NCI-H1417 treated with DMSO at 0.1 percent for 48 hours (cell line): ENCODE results near the gene IRX5.

Source experiments
- DNase-seq: peaks from one replicate; lab custom pipeline; 2025; lab: John Stamatoyannopoulos, UW

IRX5 gene

GRCh38 chr16:54931120-54932014 lies 702 bp downstream of the IRX5 start:
- DNase-seq = no peak

DNA sequence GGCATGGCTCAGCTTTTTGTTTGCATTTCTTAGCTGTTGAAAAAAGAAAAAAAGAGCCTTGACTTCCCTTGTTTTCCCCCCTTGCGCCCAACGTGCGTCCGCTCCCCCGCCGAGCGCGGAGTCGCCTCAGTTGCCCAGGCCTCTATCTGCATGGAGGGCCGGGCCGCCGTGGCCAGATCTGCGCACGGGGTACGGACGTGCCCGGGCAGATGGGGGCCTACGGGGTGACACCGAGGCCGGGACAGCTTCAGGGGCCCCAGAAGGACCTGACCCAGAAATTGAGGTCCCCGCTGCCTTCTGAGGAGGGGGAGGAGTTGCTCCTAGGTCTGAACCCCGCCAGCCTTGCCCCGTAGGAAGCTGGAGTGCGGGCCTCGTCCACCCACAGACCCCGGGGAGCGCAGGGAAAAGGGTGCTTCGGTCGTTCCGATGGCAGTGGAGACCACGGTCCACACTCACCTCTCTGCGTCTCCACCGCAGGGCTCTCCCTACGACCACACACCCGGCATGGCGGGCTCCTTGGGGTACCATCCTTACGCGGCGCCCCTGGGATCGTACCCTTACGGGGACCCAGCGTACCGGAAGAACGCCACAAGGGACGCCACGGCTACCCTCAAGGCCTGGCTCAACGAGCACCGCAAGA lies 1.5 kb downstream of the IRX5 start:
- no peak for DNase-seq

GRCh38 chr16:54932737-54933254 lies 2.1 kb downstream of the IRX5 start:
- no peak for DNase-seq

GRCh38 chr16:54933281-54934011 lies 2.8 kb downstream of the IRX5 start:
- no peak for DNase-seq

- DNase-seq = no peak
Measured at GRCh38 chr16:54934481-54935265, 4.0 kb downstream of the IRX5 start.

GRCh38 chr16:54935266-54935968 lies 4.8 kb downstream of the IRX5 start:
- DNase-seq = no peak

- no peak for DNase-seq
Measured at GRCh38 chr16:54936201-54936978, 5.7 kb downstream of the IRX5 start.

- DNase-seq = no peak
Measured at GRCh38 chr16:54936979-54937670, 6.5 kb downstream of the IRX5 start.

DNA sequence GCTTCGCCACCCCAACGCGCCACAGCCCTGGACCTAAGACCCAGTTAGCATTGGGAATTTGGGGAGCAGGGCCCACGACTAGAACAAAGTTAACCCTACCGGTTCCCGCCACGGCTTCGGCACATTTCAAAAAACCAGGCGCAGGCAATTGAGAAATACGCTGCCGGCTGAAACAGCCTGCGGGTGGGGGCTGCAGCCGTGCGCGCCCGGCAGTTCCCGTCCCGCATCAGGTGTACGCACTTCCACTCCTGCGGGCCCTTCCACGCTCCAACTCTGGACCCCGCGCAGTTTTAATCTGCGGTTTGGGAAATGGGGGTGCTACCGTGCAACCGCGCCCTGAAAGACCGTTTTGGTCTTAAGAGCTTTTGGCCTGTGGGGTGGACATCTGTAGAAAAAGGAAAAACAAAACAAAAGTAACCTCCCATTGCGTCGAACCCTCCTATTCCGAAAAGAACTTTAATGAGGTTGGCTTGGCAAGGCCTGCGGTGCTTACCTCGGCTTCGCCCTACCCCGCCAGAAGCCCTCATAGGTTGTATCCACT lies 7.1 kb downstream of the IRX5 start:
- DNase-seq = no peak

DNA sequence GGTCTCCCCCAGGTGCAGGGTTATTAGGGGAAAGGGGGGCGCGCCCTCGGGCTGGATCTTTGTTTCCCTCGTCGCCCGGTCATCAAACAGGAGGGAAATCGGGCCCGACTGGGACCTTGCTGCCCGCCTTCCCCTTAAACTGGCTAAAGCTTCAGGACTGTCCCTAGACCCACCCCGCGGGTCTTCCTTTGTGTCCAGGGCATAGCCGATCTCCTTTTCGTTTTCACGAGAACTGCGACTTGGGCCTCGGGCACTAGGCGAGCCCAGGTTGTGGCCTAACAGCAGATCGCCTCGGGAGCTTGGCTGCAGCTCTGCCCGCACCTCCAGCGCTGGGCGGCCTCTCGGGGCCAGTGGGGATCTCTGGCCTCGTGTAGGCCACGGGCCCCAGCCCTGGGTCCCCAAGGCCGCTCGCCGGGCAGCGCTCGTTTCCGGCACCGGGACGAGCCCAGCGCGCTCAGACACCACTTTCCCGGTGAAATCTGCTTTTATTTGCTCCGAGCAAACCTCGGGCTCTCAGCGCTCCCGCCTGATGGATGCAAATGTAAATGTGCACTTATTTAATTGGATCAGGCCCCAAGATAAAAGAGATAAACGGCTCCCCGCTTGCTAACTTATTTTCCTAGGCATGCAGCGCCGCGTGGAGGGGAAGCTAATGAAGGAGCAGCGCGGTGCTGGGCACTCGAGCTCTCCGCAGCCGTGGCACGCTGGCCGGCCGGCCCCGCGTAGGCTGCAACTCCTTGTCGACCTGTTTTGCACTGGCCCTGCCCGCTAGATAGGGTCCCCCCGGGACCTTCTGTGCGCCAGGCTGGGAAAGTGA lies 7.8 kb downstream of the IRX5 start:
- DNase-seq = no peak

DNA sequence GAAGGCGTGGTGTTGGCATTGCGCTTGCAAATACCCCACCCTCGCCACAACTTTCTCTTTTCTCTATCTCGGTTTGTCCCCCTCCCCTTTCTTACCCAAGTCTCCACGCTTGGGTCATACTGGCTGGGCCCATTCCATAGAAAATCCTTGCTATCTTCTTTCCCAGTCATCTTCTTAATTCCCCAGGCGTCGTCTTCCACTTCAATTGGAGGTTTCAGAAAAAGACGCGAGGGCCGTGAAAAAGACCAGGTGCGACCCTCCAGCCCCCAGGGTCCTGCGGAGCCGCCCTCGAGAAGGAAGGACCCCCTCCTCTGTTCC lies 8.3 kb downstream of the IRX5 start:
- no peak for DNase-seq

GRCh38 chr16:54939510-54940278 lies 9.0 kb downstream of the IRX5 start:
- DNase-seq = no peak

- DNase-seq = no peak
Measured at GRCh38 chr16:54940279-54940604, 9.6 kb downstream of the IRX5 start.

- no peak for DNase-seq
Measured at GRCh38 chr16:54942353-54942943, 11.8 kb downstream of the IRX5 start.

GRCh38 chr16:54944002-54944401 lies 13.3 kb downstream of the IRX5 start:
- DNase-seq = no peak

DNA sequence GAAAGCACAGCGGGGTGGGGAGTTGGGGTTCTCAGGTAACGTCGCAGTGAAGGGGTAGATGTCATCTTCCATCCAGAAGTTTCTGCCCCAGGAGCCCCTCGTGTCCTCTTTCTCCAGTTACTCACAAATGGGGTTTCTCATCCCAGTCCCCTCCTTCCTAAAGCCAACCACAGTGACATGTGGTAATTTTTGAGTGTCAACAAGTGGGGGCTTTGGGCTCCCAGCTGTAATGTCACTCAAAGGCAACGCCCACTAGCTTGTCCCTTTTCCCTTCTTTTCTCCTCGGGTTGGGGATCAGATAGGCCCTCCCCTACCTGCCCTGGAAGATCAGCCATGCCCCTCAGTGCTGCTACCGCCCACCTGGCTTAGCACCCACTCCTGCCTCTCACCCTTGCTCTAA lies 14.4 kb downstream of the IRX5 start:
- no peak for DNase-seq

GRCh38 chr16:54946909-54947308 lies 16.2 kb downstream of the IRX5 start:
- DNase-seq = no peak

- no peak for DNase-seq
Measured at GRCh38 chr16:54947616-54948015, 17.0 kb downstream of the IRX5 start.
